SK-N-SH (cell line): Measurements from ENCODE around the gene CYREN. TPM values are rescaled to one million over a fixed set of nuclear protein-coding genes. Genes with fewer than 3 reads are reported as not detected.

ENCODE experiments used
- polyA plus RNA-seq, 3 experiments: library from polyadenylated mRNA; depleted of rRNA; stranded (reverse); fragments of >200 nt; gene quantifications; 2 replicates each; pipeline ENCODE4 v1.2.3, GENCODE V29; 2012
- small RNA-seq, 7 experiments: library from RNA; depleted of rRNA; stranded (forward); fragments of <200 nt; gene quantifications; one replicate each; pipeline ENCODE3, GENCODE V24; 2012

The CYREN gene
- polyA plus RNA-seq, 1 of the 3 experiments (the other 2 are of a cell fraction): 53.4 TPM

Small RNA genes lying within 50 kb of the gene (small RNA-seq; reads per million reads assigned to genes)
- 0 to 6.2 (median 0) reads per million in 7 experiments for gene MIR6509

Other genes starting within 250 kb of the CYREN start
- gene AGBL3, start 184.2 kb downstream of the CYREN start, polyA plus RNA-seq (2012; rRNA removed): 0.35 and 0.91 TPM in 2 replicates
- 0.10 and 0.12 TPM in 2 replicates for gene TMEM140, start 22.6 kb downstream of the CYREN start, polyA plus RNA-seq (2012; rRNA removed)
- gene WDR91, start 40.8 kb upstream of the CYREN start, polyA plus RNA-seq (2012; rRNA removed): 8.4 and 8.9 TPM in 2 replicates
- not detected in 2 replicates for gene STRA8, start 63.1 kb upstream of the CYREN start, polyA plus RNA-seq (2012; rRNA removed)